Body of pancreas (tissue), 4 donors: ENCODE measurements around the gene AKAP13.
"Not testable (repeated sequence)": the region's sequence is repeated elsewhere in the genome, so short reads cannot be mapped to it uniquely, and the experiment has no call there.

Experiments used
- CTCF ChIP-seq, 7 experiments: fragments of 450-650 bp in 4 of 7; fragments of 200-600 bp in 3 of 7; sonication (generic) in 3 of 7; IDR thresholded peaks; one replicate each; pipeline ENCODE4 v1.5.1; 2016 to 2019; ENCODE audit warnings: antibody characterized with exemption in 7 of 7
- POLR2A ChIP-seq, 3 donors: fragments of 450-650 bp; IDR thresholded peaks; one replicate each; pipeline ENCODE4 v1.6.1; 2016; ENCODE audit warnings: antibody characterized with exemption in 3 of 3, mild to moderate bottlenecking in 2 of 3

- TF ChIP-seq CTCF, POLR2A (IDR thresholded peaks at IDR 0.05): not testable (repeated sequence)
These were observed 285.3 kb downstream of the AKAP13 start for GRCh38 chr15:85665677-85666076.
